Body of pancreas (tissue), 4 donors: ENCODE measurements around the gene SLX4.

Experiments
- CTCF ChIP-seq, 7 experiments: fragments of 450-650 bp in 4 of 7; fragments of 200-600 bp in 3 of 7; sonication (generic) in 3 of 7; IDR thresholded peaks; one replicate each; pipeline ENCODE4 v1.5.1; 2016 to 2019; ENCODE audit warnings: antibody characterized with exemption in 7 of 7
- POLR2A ChIP-seq, 3 donors: fragments of 450-650 bp; IDR thresholded peaks; one replicate each; pipeline ENCODE4 v1.6.1; 2016; ENCODE audit warnings: antibody characterized with exemption in 3 of 3, mild to moderate bottlenecking in 2 of 3

- TF ChIP-seq CTCF (IDR thresholded peaks at IDR 0.05) (no peak), POLR2A (IDR thresholded peaks at IDR 0.05) (no peak)
These were observed 28.8 kb upstream of the SLX4 start for GRCh38 chr16:3640207-3640606.
